ENCODE results near the gene GPHA2.

The GPHA2 gene

DNA sequence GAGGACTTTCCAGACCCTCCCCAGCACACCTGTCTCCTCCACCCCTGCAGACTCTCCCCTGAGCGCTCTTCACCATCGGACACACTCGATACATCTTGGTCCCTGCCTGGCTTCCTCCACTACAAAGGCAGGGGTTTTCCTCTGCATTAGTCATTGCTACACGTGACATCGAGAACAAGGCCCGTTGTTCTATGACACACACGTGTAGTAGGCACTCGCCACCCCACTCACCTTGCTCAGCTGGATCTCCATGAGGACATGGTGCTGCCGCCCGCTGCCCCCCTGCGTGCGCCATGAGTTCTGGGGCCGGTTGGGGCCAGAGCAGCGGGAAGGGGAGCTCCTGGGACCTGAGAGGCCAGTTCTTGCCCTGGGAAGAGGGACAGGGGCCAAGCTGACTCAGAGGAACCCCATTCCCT, 35.4 kb downstream of the GPHA2 start:
- no peak for DNase-seq (ENCODE audit: low read depth)

DNA sequence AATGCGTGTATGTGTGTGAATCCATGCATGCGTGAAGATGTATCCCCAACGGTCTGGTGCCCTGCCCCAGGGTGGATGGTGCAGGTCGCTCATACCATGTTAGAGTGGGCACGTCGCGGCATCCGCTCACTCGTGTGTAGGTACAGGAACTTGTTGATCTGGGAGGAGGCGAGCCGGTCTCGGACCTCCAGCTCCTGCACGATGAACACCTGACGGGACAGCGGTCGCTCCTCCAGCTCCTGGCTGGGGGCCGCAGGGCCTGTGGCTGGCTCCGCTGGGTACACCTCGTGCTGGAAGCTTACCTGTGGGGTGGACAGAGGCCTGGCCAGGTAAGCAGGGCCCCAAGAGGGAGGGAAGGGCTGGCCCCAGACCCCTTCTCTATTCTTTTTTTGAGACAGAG, 37.2 kb downstream of the GPHA2 start:
- DNase-seq (ENCODE audit: low read depth), result no peak
- H3K4me3 ChIP-seq (ENCODE audit: low read depth, low read length), result no peak overlapping the region
- TF ChIP-seq, protein P1, sequence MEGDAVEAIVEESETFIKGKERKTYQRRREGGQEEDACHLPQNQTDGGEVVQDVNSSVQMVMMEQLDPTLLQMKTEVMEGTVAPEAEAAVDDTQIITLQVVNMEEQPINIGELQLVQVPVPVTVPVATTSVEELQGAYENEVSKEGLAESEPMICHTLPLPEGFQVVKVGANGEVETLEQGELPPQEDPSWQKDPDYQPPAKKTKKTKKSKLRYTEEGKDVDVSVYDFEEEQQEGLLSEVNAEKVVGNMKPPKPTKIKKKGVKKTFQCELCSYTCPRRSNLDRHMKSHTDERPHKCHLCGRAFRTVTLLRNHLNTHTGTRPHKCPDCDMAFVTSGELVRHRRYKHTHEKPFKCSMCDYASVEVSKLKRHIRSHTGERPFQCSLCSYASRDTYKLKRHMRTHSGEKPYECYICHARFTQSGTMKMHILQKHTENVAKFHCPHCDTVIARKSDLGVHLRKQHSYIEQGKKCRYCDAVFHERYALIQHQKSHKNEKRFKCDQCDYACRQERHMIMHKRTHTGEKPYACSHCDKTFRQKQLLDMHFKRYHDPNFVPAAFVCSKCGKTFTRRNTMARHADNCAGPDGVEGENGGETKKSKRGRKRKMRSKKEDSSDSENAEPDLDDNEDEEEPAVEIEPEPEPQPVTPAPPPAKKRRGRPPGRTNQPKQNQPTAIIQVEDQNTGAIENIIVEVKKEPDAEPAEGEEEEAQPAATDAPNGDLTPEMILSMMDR (IDR thresholded peaks at IDR 0.05; ENCODE audit: low read depth, low read length, missing control alignments), result no peak
- in situ Hi-C loops (cut with HindIII; ENCODE audit: low sequenced_read_pairs), result no loop called here

More for the DNA sequence above, 35.4 kb downstream of the GPHA2 start:
- TF ChIP-seq, protein P1 (IDR thresholded peaks at IDR 0.05; ENCODE audit: low read depth, low read length, missing control alignments), result no peak
- no peak overlapping the region for H3K4me3 ChIP-seq (ENCODE audit: low read depth, low read length)
- in situ Hi-C loops (cut with HindIII; ENCODE audit: low sequenced_read_pairs), result no loop called here

DNA sequence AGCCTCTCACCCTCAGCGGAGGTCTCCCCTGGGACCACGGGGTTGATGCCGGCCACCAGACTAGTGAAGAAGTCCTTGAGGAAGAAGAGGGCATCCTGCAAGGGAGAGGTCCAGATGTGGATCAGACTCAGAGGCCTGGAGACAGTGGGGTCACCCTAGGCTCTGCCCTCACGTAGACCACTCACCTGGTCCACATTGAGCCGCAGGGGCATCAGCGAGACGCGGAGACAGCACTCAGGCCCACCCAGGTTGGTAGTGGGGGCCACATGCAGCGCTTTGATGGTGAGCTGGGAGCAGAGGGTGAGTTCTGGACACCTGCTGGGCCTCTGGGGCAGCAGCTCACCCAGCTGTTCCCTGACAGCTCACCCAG, 37.6 kb downstream of the GPHA2 start:
- H3K4me3 ChIP-seq (ENCODE audit: low read depth, low read length), result no peak overlapping the region
- no peak for DNase-seq (ENCODE audit: low read depth)
- in situ Hi-C loops (cut with HindIII; ENCODE audit: low sequenced_read_pairs), result no loop called here
- TF ChIP-seq, protein P1 (IDR thresholded peaks at IDR 0.05; ENCODE audit: low read depth, low read length, missing control alignments), result no peak

DNA sequence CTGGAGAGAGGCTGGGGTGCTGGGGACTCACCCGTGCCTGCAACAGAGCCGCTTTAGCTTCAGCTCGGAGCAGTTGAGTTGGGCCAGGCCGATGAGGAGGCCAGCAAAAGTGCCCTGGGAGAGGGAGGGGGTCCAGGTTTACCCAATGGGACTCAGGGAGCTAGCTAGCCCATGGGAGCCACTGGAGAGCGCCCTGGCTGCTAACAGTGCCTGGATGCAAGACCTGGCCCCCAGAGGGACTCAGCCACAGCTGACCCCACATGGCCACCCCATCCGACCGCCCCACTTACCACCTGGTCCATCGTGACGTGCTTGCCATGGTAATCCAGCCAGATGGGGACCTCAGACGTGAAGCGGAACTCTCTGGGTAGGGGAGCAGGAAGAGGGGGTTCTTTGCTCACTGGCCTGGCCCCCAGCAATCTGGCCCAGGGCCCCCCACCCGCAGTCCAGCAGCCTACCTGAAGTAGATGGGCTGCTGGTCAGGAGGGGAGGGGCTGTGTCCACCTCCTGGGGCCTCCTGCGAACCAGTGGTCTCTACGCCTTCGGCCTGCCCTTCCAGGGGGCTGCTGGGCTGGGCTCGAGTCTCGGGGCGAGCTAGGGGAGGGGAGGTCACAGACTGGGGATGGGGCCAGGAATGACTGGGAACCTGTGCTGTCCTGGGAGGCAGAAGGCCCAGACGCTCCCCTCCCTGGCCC, 38.2 kb downstream of the GPHA2 start:
- TF ChIP-seq, protein P1 (IDR thresholded peaks at IDR 0.05; ENCODE audit: low read depth, low read length, missing control alignments), result no peak
- no peak overlapping the region for H3K4me3 ChIP-seq (ENCODE audit: low read depth, low read length)
- in situ Hi-C loops (cut with HindIII; ENCODE audit: low sequenced_read_pairs), result no loop called here
- no peak for DNase-seq (ENCODE audit: low read depth)

DNA sequence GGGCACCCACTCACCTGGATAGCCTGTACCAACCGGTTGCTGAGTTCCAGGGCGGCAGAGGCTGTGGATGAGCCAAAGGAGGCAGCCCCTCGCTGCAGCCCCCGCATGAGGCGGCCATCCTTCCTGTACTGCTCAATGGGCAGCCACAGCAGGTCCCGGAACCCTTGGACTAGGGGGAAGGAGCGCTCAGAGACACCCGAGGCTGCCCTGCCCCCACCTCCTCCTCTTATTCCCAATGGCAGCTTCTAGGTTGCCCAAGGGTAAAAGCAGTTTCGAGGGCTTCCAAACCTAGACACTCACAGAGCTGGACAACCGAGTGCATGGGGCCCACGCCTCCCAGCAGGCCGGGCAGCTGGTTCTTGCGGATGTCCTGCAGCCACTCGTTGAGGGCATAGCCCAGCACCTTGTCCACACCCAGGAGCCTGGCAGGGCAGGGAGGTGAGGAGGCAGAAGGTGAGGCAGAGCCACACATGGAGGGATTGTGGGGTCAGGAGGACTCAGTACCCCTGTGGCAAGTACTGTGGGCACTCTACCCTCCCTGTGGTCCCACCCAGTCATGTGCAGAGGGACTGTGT, 39.2 kb downstream of the GPHA2 start:
- H3K4me3 ChIP-seq (ENCODE audit: low read depth, low read length), result no peak overlapping the region
- DNase-seq (ENCODE audit: low read depth), result no peak
- in situ Hi-C loops (cut with HindIII; ENCODE audit: low sequenced_read_pairs), result no loop called here
- TF ChIP-seq, protein P1 (IDR thresholded peaks at IDR 0.05; ENCODE audit: low read depth, low read length, missing control alignments), result no peak

DNA sequence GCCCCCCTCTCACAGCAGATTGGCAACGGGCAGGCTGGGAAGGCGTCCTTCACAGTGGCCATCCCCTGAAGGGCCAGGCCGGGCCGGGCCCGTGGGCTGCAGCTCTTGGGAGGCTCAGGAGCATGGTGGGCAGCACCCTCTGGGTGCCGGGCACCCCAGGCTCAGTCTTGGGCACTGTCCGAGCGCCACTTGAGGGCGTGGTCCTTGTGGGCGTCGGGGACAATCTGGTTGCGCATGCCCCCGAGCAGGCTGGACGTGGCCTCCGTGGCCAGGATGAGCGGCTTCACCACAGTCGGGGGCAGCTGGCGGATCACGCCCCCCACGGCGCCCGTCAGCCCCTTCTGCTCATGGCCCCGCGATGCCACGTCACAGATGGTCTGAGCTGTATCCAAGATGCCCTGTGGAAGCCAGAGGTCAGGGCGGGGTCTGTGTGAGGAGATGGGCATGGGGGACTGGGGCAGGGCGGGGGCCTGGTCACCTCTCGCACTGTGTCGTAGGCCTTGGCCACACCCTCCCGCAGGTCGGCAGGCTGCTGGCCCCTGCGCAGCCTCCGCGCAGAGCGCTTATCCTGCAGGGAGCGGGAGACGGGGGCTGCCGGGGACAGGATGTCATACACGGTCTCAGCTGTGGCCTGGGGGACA, 40.8 kb downstream of the GPHA2 start:
- in situ Hi-C loops (cut with HindIII; ENCODE audit: low sequenced_read_pairs), result loop anchor here (5.0 kb wide), 2 partner anchors 37 to 48 kb away; no protein-coding TSS in a partner anchor
- no peak overlapping the region for H3K4me3 ChIP-seq (ENCODE audit: low read depth, low read length)
- no peak for DNase-seq (ENCODE audit: low read depth)
- TF ChIP-seq, protein P1 (IDR thresholded peaks at IDR 0.05; ENCODE audit: low read depth, low read length, missing control alignments), result no peak
